ENCODE data around the gene HGF.
"Not testable (repeated sequence)": the region's sequence is repeated elsewhere in the genome, so short reads cannot be mapped to it uniquely, and the experiment has no call there.

Gene HGF

GRCh38 chr7:81769891-81770727 is at the start of gene HGF:
Gene HGF, minus strand, starts transcription at chr7:81770047. Its CDS starts 76 bp downstream, at chr7:81769971.
- no peak for DNase-seq (ENCODE audit: low spot score)

- no peak for DNase-seq (ENCODE audit: low spot score)
Observed at GRCh38 chr7:81816312-81816711, 46.5 kb upstream of the HGF start.

- DNase-seq (ENCODE audit: low spot score), result not testable (repeated sequence)
Observed at GRCh38 chr7:81812866-81813476, 43.1 kb upstream of the HGF start.

- no peak for DNase-seq (ENCODE audit: low spot score)
Observed at GRCh38 chr7:81811956-81812865, 42.4 kb upstream of the HGF start.

- DNase-seq (ENCODE audit: low spot score), result no peak
Observed at GRCh38 chr7:81810476-81811155, 40.8 kb upstream of the HGF start.

GRCh38 chr7:81808310-81808709 is 38.5 kb upstream of the HGF start:
- DNase-seq (ENCODE audit: low spot score), result not testable (repeated sequence)

GRCh38 chr7:81803267-81803666 is 33.4 kb upstream of the HGF start:
- no peak for DNase-seq (ENCODE audit: low spot score)

GRCh38 chr7:81802251-81802650 is 32.4 kb upstream of the HGF start:
- no peak for DNase-seq (ENCODE audit: low spot score)

GRCh38 chr7:81801532-81801931 is 31.7 kb upstream of the HGF start:
- no peak for DNase-seq (ENCODE audit: low spot score)

- DNase-seq (ENCODE audit: low spot score), result no peak
Observed at GRCh38 chr7:81791568-81792518, 22.0 kb upstream of the HGF start.

GRCh38 chr7:81790686-81791085 is 20.8 kb upstream of the HGF start:
- DNase-seq (ENCODE audit: low spot score), result no peak

- no peak for DNase-seq (ENCODE audit: low spot score)
Observed at GRCh38 chr7:81790120-81790500, 20.3 kb upstream of the HGF start.

GRCh38 chr7:81789406-81790119 is 19.7 kb upstream of the HGF start:
- DNase-seq (ENCODE audit: low spot score), result no peak

- no peak for DNase-seq (ENCODE audit: low spot score)
Observed at GRCh38 chr7:81788246-81788645, 18.4 kb upstream of the HGF start.

GRCh38 chr7:81783818-81784217 is 14.0 kb upstream of the HGF start:
- DNase-seq (ENCODE audit: low spot score), result no peak

GRCh38 chr7:81780914-81781693 is 11.3 kb upstream of the HGF start:
- DNase-seq (ENCODE audit: low spot score), result no peak

- DNase-seq (ENCODE audit: low spot score), result no peak
Observed at GRCh38 chr7:81779706-81780105, 9.9 kb upstream of the HGF start.

- DNase-seq (ENCODE audit: low spot score), result no peak
Observed at GRCh38 chr7:81777697-81778096, 7.8 kb upstream of the HGF start.

GRCh38 chr7:81776948-81777630 is 7.2 kb upstream of the HGF start:
- no peak for DNase-seq (ENCODE audit: low spot score)

Measured in germinal center (tissue), 1 donor.